Type B pancreatic cell (in vitro differentiated cells): Measurements from ENCODE around the gene SLC49A4. TPM values are rescaled to one million over a fixed set of nuclear protein-coding genes. Genes with fewer than 3 reads are reported as not detected.

Source experiments
- DNase-seq: peaks from one replicate; pipeline ENCODE4 v3.0.0; 2021; ENCODE audit warnings: mixed read lengths; ENCODE audit not compliant: unreplicated experiment; ENCODE audit errors: extremely low spot score
- H3K27ac Mint-ChIP-seq: 2 replicates; pipeline ENCODE4 v1.8.0; 2021; ENCODE audit warnings: mild to moderate bottlenecking, mixed read lengths
- H3K27me3 Mint-ChIP-seq: 2 replicates; pipeline ENCODE4 v1.8.0; 2021; ENCODE audit warnings: mixed read lengths
- H3K36me3 Mint-ChIP-seq: 2 replicates; pipeline ENCODE4 v1.8.0; 2021; ENCODE audit warnings: mixed read lengths
- H3K4me1 Mint-ChIP-seq: one replicate; pipeline ENCODE4 v1.8.0; 2021; ENCODE audit warnings: mixed read lengths; ENCODE audit not compliant: unreplicated experiment
- H3K4me3 Mint-ChIP-seq: 2 replicates; pipeline ENCODE4 v1.8.0; 2021; ENCODE audit warnings: mild to moderate bottlenecking, mixed read lengths
- H3K9me3 Mint-ChIP-seq: 2 replicates; pipeline ENCODE4 v1.8.0; 2021; ENCODE audit warnings: mixed read lengths
- total RNA-seq: library from RNA; stranded (reverse); gene quantifications from 2 replicates; pipeline ENCODE4 v1.2.1, GENCODE V29; 2021; ENCODE audit warnings: low replicate concordance
- TF ChIP-seq, protein P1 (sequence below): fragments of 200-600 bp; sonication (generic); conservative IDR thresholded peaks from 2 replicates; pipeline ENCODE4 v1.5.0; 2021; ENCODE audit warnings: antibody characterized with exemption, mild to moderate bottlenecking

Gene SLC49A4
- total RNA-seq, 1 donor from 2014 or later, result 19.4 TPM

DNA sequence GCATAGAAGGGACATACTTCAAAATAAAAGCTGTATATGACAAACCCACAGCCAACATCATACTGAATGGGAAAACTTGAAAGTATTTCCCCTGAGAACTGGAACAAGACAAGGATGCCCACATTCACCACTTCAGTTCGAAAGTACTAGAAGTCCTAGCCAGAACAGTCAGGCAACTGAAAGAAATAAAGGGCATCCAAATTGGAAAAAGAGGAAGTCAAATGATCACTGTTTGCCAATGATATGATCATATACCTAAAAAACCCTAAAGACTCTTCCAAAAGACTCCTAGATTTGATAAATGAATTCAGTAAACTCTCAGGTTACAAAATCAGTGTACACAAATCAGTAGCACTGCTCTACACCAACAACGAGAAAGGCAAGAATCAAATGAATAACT is 40.7 kb downstream of the SLC49A4 start:
- TF ChIP-seq, protein P1, sequence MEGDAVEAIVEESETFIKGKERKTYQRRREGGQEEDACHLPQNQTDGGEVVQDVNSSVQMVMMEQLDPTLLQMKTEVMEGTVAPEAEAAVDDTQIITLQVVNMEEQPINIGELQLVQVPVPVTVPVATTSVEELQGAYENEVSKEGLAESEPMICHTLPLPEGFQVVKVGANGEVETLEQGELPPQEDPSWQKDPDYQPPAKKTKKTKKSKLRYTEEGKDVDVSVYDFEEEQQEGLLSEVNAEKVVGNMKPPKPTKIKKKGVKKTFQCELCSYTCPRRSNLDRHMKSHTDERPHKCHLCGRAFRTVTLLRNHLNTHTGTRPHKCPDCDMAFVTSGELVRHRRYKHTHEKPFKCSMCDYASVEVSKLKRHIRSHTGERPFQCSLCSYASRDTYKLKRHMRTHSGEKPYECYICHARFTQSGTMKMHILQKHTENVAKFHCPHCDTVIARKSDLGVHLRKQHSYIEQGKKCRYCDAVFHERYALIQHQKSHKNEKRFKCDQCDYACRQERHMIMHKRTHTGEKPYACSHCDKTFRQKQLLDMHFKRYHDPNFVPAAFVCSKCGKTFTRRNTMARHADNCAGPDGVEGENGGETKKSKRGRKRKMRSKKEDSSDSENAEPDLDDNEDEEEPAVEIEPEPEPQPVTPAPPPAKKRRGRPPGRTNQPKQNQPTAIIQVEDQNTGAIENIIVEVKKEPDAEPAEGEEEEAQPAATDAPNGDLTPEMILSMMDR, result no peak
- no peaks in the 10 kb centered on the region for H3K27me3 Mint-ChIP-seq
- no peak overlapping the region for H3K27ac Mint-ChIP-seq
- peaks cover 41% of the 10 kb centered on the region for H3K36me3 Mint-ChIP-seq
- no peaks in the 10 kb centered on the region for H3K4me1 Mint-ChIP-seq
- DNase-seq, result no peak
- H3K4me3 Mint-ChIP-seq, result no peak overlapping the region
- H3K9me3 Mint-ChIP-seq, result no peaks in the 10 kb centered on the region

DNA sequence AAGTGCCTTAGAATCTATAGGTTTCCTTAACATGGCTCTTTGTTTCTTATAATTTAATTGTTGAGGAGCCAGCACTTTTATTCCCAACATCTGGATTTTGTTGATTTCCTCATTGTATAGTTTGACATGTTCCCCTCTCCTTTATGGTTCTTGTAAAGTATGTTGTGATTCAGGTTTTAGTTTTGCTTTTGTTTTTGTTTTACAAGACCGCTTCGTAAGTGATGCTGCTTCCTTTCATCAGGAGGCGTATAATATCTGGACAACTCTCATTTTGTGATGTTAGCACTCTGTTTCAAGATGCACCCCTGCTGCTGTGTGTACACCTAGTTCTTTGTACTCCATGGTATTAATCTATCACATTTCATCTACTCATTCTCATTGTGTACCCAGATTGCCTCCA is 48.7 kb downstream of the SLC49A4 start:
- TF ChIP-seq, protein P1, result no peak
- Mint-ChIP-seq H3K27me3 (no peaks in the 10 kb centered on the region), H3K4me3 (no peak overlapping the region), H3K4me1 (no peaks in the 10 kb centered on the region), H3K36me3 (peaks cover 17% of the 10 kb centered on the region), H3K27ac (no peak overlapping the region), H3K9me3 (no peaks in the 10 kb centered on the region)
- no peak for DNase-seq

DNA sequence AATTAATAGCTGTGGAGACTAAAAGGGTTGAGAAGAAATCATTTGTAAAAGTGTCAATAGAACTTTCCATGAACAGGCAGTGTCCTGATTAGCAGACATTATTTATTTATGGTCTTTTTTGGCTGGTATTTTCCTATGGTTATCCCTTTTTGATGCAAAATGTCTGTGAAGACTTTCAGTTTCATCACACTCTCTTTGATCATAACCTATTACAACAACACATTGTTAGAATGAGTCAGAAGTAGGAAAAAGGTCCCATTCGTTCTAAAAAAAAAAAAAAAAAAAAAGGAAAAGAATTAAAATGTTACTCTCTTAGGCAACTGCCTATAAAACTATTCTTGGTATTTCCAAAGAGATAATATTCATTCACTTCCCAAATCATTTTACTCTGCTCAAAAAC is 62.1 kb downstream of the SLC49A4 start:
- Mint-ChIP-seq H3K27me3 (no peaks in the 10 kb centered on the region), H3K9me3 (no peaks in the 10 kb centered on the region), H3K4me1 (no peaks in the 10 kb centered on the region), H3K27ac (no peak overlapping the region), H3K4me3 (no peak overlapping the region), H3K36me3 (peaks cover 20% of the 10 kb centered on the region)
- DNase-seq, result no peak
- TF ChIP-seq, protein P1, result no peak

DNA sequence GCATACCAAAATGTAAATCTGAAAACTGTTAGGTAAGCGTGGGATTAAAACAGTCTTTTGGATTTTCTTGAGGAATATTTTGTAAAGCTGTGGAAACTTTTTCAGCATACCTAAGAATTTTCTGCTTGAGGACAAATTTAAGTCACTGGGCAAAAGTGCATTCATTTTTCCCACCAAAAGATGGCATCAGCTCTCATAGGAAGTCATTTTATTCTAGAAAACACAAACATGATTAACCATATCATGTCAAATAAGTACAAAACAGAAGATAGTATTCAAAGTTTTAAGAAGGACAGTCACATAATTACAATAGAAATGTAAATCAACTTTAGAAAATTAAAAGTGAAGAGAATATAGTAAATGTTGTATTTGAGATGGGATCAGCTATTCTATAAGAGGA is 63.5 kb downstream of the SLC49A4 start:
- peaks cover 20% of the 10 kb centered on the region for H3K36me3 Mint-ChIP-seq
- H3K4me1 Mint-ChIP-seq, result no peaks in the 10 kb centered on the region
- TF ChIP-seq, protein P1, result peak; percentile 63
- no peak for DNase-seq
- H3K27ac Mint-ChIP-seq, result no peak overlapping the region
- H3K4me3 Mint-ChIP-seq, result no peak overlapping the region
- H3K27me3 Mint-ChIP-seq, result no peaks in the 10 kb centered on the region
- H3K9me3 Mint-ChIP-seq, result no peaks in the 10 kb centered on the region

DNA sequence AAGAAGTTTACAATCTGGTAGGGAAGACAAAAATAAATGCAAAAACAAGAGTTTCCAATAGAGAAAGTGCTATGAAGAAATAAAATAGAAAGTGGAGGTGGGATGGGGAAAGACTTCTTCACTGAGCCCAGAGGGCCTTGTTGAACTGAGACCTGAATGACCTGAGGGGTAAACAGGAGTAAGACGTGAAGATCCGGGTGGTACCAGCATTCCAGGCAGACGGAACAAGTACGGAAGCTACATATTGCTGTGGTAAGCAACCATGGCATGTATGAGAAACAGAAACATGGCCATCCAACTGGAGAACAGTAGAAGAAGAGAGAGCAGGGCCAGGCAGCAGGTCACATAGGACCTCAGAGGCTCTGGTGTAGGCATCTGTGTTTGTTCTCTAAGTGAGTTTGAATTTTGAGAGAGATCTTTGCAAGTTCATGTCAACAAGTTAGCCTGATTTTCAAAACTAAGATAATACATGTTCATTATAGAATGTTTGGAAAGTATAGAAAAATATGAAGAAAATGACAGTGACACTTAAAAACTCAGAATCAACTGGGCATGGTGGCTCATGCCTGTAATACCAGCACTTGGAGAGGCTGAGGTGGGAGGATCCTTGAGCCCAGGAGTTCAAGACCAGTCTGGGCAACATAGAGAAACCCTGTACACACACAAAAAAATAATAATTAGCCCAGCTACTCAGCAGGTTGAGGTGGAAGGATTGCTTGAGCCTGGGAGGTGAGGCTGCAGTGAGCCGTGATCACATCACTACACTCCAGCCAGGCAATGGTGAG is 64.3 kb downstream of the SLC49A4 start:
- Mint-ChIP-seq H3K27me3 (no peaks in the 10 kb centered on the region), H3K9me3 (no peaks in the 10 kb centered on the region), H3K4me1 (no peaks in the 10 kb centered on the region), H3K36me3 (peaks cover 19% of the 10 kb centered on the region), H3K27ac (no peak overlapping the region), H3K4me3 (no peak overlapping the region)
- DNase-seq, result no peak
- TF ChIP-seq, protein P1, result no peak
